Mesenchymal stem cell (in vitro differentiated cells and primary cell): Measurements from ENCODE around the gene GPR107.

Source experiments
- DNase-seq: peaks from one replicate; pipeline ENCODE4 v3.0.0-alpha.2; 2013
- H2AFZ ChIP-seq: one replicate; pipeline ENCODE4 v1.6.1; 2013; ENCODE audit warnings: low read depth, mild to moderate bottlenecking, control low read depth, inconsistent platforms, low read length, moderate library complexity
- H2AK5ac ChIP-seq: 2 replicates; pipeline ENCODE4 v1.6.1; 2013; ENCODE audit warnings: low read length, moderate library complexity, mild to moderate bottlenecking, inconsistent platforms; ENCODE audit not compliant: severe bottlenecking
- H2BK120ac ChIP-seq: one replicate; pipeline ENCODE4 v1.6.1; 2013; ENCODE audit warnings: low read depth, mild to moderate bottlenecking, inconsistent platforms, low read length, moderate library complexity
- H2BK12ac ChIP-seq, 2 experiments: one replicate each; pipeline ENCODE4 v1.6.1; 2013; ENCODE audit warnings: inconsistent platforms in 2 of 2, low read length in 2 of 2, mild to moderate bottlenecking in 2 of 2, moderate library complexity in 2 of 2, control low read depth in 1 of 2
- H2BK15ac ChIP-seq: one replicate; pipeline ENCODE4 v1.6.1; 2013; ENCODE audit warnings: mild to moderate bottlenecking, low read depth, inconsistent platforms; ENCODE audit not compliant: poor library complexity, severe bottlenecking
- H2BK5ac ChIP-seq: 2 replicates; pipeline ENCODE4 v1.6.1; 2013; ENCODE audit warnings: low read depth, mild to moderate bottlenecking, low read length, control low read depth, inconsistent platforms; ENCODE audit not compliant: poor library complexity, severe bottlenecking
- H3K14ac ChIP-seq, 2 experiments: one replicate each; pipeline ENCODE4 v1.6.1; 2013; ENCODE audit warnings: inconsistent platforms in 2 of 2, low read length in 2 of 2, control low read depth in 1 of 2, mild to moderate bottlenecking in 1 of 2, moderate library complexity in 1 of 2
- H3K18ac ChIP-seq, 2 experiments: one replicate each; pipeline ENCODE4 v1.6.1; 2013; ENCODE audit warnings: inconsistent platforms in 2 of 2, low read length in 2 of 2, control low read depth in 1 of 2, low read depth in 1 of 2, mild to moderate bottlenecking in 1 of 2
- H3K23ac ChIP-seq, 2 experiments: one replicate each; pipeline ENCODE4 v1.6.1; 2013; ENCODE audit warnings: inconsistent platforms in 2 of 2, low read length in 2 of 2, mild to moderate bottlenecking in 2 of 2, moderate library complexity in 2 of 2, control low read depth in 1 of 2
- H3K27ac ChIP-seq: 2 replicates; pipeline ENCODE4 v1.5.1; 2013; ENCODE audit warnings: mild to moderate bottlenecking, moderate library complexity, low read length, control low read depth, inconsistent platforms; ENCODE audit not compliant: poor library complexity, severe bottlenecking
- H3K27me3 ChIP-seq, 2 experiments: 2 replicates each; pipeline versions ENCODE4 v1.6.1 to v1.7.0; 2013; ENCODE audit warnings: low read length in 2 of 2, mild to moderate bottlenecking in 2 of 2, moderate library complexity in 2 of 2, control low read depth in 1 of 2, inconsistent platforms in 1 of 2; ENCODE audit not compliant: control insufficient read depth in 1 of 2, insufficient read depth in 1 of 2
- H3K36me3 ChIP-seq, 2 experiments: 2 replicates each; pipeline versions ENCODE4 v1.6.1 to v1.7.0; 2013; ENCODE audit warnings: low read length in 2 of 2, control low read depth in 1 of 2, inconsistent platforms in 1 of 2, low read depth in 1 of 2, mild to moderate bottlenecking in 1 of 2; ENCODE audit not compliant: insufficient read depth in 2 of 2, control insufficient read depth in 1 of 2
- H3K4ac ChIP-seq, 2 experiments: one replicate each; pipeline ENCODE4 v1.6.1; 2013; ENCODE audit warnings: inconsistent platforms in 2 of 2, low read length in 2 of 2, mild to moderate bottlenecking in 2 of 2, moderate library complexity in 2 of 2, control low read depth in 1 of 2, low read depth in 1 of 2
- H3K4me1 ChIP-seq: 2 replicates; pipeline ENCODE4 v1.6.1; 2013; ENCODE audit warnings: low read depth, low read length, control low read depth; ENCODE audit not compliant: control insufficient read depth, insufficient read depth
- H3K4me2 ChIP-seq: 2 replicates; pipeline ENCODE4 v1.6.1; 2013; ENCODE audit warnings: low read length, mild to moderate bottlenecking, inconsistent platforms; ENCODE audit not compliant: poor library complexity, severe bottlenecking
- H3K4me3 ChIP-seq, 2 experiments: 2 replicates each; pipeline versions ENCODE4 v1.5.1 to v1.7.0; 2013; ENCODE audit warnings: low read length in 2 of 2, mild to moderate bottlenecking in 2 of 2, control low read depth in 1 of 2, low read depth in 1 of 2; ENCODE audit not compliant: insufficient read depth in 1 of 2
- H3K79me1 ChIP-seq: replicated peaks from 2 replicates; pipeline ENCODE4 v1.6.1; 2013; ENCODE audit warnings: mild to moderate bottlenecking, control low read depth, low read length, inconsistent platforms; ENCODE audit not compliant: poor library complexity, severe bottlenecking
- H3K9ac ChIP-seq: 2 replicates; pipeline ENCODE4 v1.7.0; 2013; ENCODE audit warnings: mild to moderate bottlenecking, low read length, moderate library complexity
- H3K9me3 ChIP-seq: 2 replicates; pipeline ENCODE4 v1.7.0; 2013; ENCODE audit warnings: mild to moderate bottlenecking, low read length; ENCODE audit not compliant: control insufficient read depth
- H4K8ac ChIP-seq: one replicate; pipeline ENCODE4 v1.6.1; 2013; ENCODE audit warnings: inconsistent platforms, mild to moderate bottlenecking, low read length, moderate library complexity
- H4K91ac ChIP-seq: one replicate; pipeline ENCODE4 v1.6.1; 2013; ENCODE audit warnings: mild to moderate bottlenecking, low read length, inconsistent platforms
- WGBS: methylation state at CpG from one replicate; pipeline ENCODE4 v1.1.7; 2013; ENCODE audit warnings: mixed read lengths; 5-methylcytosine and 5-hydroxymethylcytosine counted together

Gene GPR107

DNA sequence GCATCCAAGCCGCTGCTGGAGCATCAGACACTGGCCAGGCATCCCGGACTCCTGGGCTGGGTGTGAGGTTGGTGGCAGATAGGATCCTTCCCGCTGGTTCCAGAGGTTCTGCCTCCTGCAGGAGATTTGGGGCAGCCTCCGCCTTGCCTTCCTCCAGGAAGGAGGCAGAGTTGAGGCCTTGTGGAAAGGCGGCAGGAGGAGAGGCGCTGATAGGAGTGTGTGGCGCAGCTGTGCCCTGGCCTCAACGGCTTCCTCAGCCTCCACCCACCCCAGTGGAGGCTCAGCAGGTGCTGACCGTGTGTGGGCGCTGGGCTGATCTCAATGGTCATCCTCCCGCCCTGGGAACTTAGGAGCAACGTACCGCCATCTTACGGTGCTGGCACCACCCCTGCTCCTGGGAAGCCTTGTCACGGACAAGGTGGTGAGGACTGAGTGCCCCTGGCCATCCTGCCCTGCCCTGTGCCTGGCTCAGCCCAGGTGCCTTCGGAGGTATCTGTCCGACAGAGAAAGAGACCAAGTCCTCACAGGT, 128.7 kb downstream of the GPR107 start:
- WGBS, result 93% methylated on average over 15 of the region's 17 CpGs
- H3K79me1 ChIP-seq, result peaks cover 7% of the 10 kb centered on the region
- H3K36me3 ChIP-seq, result peaks cover 0 to 22% of the 10 kb centered on the region in 2 experiments
- peak overlapping the region; percentile 78 for H2AK5ac ChIP-seq
- H2BK12ac ChIP-seq, result peak overlapping the region; percentile 70 to 73
- H3K9ac ChIP-seq, result no peak overlapping the region
- peak overlapping the region; percentile 15 to 50 for H3K18ac ChIP-seq
- H2AFZ ChIP-seq, result no peak overlapping the region
- no peak overlapping the region for H3K23ac ChIP-seq
- H3K4me1 ChIP-seq, result peaks cover 50% of the 10 kb centered on the region
- H3K9me3 ChIP-seq, result no peaks in the 10 kb centered on the region
- H3K27me3 ChIP-seq, result no peaks in the 10 kb centered on the region
- H3K4me3 ChIP-seq, result no peak overlapping the region
- peak overlapping the region in 1 of 2 experiments; percentile 5 for H3K14ac ChIP-seq
- H2BK5ac ChIP-seq, result peak overlapping the region; percentile 40
- peak overlapping the region; percentile 22 to 58 for H3K4ac ChIP-seq
- DNase-seq, result no peak
- peak overlapping the region; percentile 66 for H4K8ac ChIP-seq
- H3K4me2 ChIP-seq, result no peak overlapping the region
- peak overlapping the region; percentile 30 for H2BK15ac ChIP-seq
- H4K91ac ChIP-seq, result peak overlapping the region; percentile 70
- peak overlapping the region; percentile 95 for H2BK120ac ChIP-seq
- H3K27ac ChIP-seq, result peak overlapping the region; percentile 91

DNA sequence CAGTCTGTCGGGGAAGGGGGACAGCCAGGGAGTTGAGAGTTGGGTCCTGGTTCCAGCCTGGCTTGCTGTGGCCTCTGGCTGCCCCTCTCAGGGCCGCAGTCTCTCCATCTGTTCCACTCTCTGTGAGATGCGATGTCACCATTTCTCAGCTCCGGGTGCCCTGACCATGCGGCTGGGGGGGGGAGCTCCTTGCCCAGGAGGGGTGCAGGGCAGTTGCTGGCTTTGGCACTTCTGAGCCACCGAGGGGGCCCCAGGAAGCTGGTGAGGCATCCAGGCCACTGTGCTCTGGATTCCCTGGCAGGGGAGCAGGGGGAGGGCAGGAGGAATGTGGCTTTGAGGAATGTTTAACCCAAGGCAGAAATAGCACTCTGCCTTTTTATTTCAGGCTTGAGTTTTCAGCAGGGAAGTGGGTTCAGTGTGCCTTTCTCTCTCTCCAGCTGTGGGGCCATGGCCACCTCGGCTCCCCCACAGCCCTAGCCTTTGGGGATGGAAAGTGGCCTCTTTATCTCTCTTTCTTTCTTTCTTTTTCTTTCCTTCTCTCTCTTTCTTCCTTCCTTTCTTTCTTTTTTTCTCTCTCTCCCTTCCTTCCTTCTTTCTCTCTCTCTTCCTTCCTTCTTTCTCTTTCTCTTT, 129.5 kb downstream of the GPR107 start:
- Histone ChIP-seq H3K9ac (peak overlapping the region; percentile 65), H3K4ac (peak overlapping the region; percentile 19 to 58), H3K4me3 (peak overlapping the region in 1 of 2 experiments; percentile 49), H2BK12ac (peak overlapping the region; percentile 70 to 73), H3K4me2 (peak overlapping the region; percentile 52), H4K91ac (peak overlapping the region; percentile 70), H3K14ac (no peak overlapping the region), H2AFZ (no peak overlapping the region), H3K18ac (peak overlapping the region; percentile 15 to 50), H3K9me3 (no peaks in the 10 kb centered on the region), H3K4me1 (peaks cover 54% of the 10 kb centered on the region), H3K23ac (no peak overlapping the region), H2BK5ac (peak overlapping the region; percentile 0), H3K36me3 (peaks cover 0 to 21% of the 10 kb centered on the region in 2 experiments), H2BK120ac (peak overlapping the region; percentile 95), H3K79me1 (peaks cover 3% of the 10 kb centered on the region), H3K27ac (peak overlapping the region; percentile 91), H2BK15ac (peak overlapping the region; percentile 65), H2AK5ac (peak overlapping the region; percentile 78), H4K8ac (peak overlapping the region; percentile 66), H3K27me3 (no peaks in the 10 kb centered on the region)
- peak; percentile 82 for DNase-seq
- WGBS, result 15% methylated on average over 7 of the region's 7 CpGs

DNA sequence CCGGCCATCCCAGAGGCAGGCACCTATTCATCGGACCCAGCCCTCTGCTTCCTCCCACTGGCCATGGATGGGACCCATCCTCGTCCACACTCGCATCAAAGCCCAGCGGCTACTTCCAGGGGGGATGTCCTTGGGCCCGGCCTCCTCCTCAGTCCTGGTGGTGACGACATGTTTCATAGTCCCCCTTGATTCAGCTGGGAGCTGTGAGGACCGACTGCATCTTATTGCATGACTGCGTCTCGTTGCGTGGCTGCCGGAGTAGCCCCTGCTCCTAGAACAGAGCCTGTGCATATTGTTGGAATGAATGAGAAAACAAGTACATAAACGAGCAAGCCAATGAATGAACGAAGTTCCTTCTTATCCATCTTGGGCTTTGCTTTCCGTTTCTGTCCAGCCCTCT, 131.3 kb downstream of the GPR107 start:
- Histone ChIP-seq H3K4ac (peak overlapping the region in 1 of 2 experiments; percentile 64), H2AFZ (no peak overlapping the region), H3K14ac (peak overlapping the region in 1 of 2 experiments; percentile 26), H3K4me3 (no peak overlapping the region), H3K36me3 (peaks cover 0 to 21% of the 10 kb centered on the region in 2 experiments), H2BK15ac (peak overlapping the region; percentile 29), H3K23ac (peak overlapping the region in 1 of 2 experiments; percentile 47), H4K91ac (peak overlapping the region; percentile 86), H3K4me2 (peak overlapping the region; percentile 12), H2BK12ac (peak overlapping the region; percentile 59 to 87), H2BK120ac (peak overlapping the region; percentile 90), H2AK5ac (peak overlapping the region; percentile 91), H3K18ac (peak overlapping the region; percentile 82 to 85), H3K9ac (no peak overlapping the region), H3K4me1 (peaks cover 55% of the 10 kb centered on the region), H3K27ac (peak overlapping the region; percentile 86), H3K9me3 (no peaks in the 10 kb centered on the region), H3K79me1 (peaks cover 3% of the 10 kb centered on the region), H3K27me3 (no peaks in the 10 kb centered on the region), H4K8ac (peak overlapping the region; percentile 52), H2BK5ac (peak overlapping the region; percentile 49)
- DNase-seq, result peak; percentile 36
- WGBS, result 88% methylated on average over 15 of the region's 15 CpGs

DNA sequence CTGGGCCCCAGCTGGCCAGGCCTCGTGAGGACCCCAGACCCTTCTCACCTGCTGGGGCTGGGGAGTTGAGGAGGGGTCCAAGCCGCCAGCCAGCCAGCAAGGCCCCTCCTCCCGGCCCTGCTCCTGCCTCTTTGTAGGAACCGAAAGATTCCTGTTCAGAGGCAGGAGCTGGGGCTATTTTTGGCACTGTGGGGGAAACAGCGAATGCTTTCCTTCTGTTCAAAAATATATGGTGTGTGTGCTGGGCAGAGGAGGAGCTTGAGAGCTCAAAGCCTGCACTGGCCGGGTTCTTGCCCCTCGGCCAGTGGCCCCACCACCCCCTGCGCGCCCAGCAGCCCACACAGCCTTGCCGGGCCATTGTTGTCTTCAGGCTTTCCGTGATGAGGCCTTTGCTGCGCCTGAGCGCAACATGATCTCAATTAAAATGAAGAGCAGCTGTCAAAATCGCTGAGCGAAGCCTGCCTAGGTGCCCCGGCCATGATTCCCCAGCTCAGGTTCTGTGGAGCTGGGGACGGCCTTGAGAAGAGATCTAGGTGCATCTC, 131.9 kb downstream of the GPR107 start:
- Histone ChIP-seq H3K4me2 (peak overlapping the region; percentile 12), H3K18ac (peak overlapping the region; percentile 87 to 89), H2AFZ (no peak overlapping the region), H3K4me1 (peaks cover 57% of the 10 kb centered on the region), H3K36me3 (peaks cover 0 to 19% of the 10 kb centered on the region in 2 experiments), H4K8ac (peak overlapping the region; percentile 78), H3K9ac (no peak overlapping the region), H3K23ac (no peak overlapping the region), H3K9me3 (no peaks in the 10 kb centered on the region), H3K4ac (peak overlapping the region; percentile 73 to 83), H3K14ac (peak overlapping the region in 1 of 2 experiments; percentile 68), H3K27me3 (no peaks in the 10 kb centered on the region), H2BK120ac (peak overlapping the region; percentile 90), H3K27ac (peak overlapping the region; percentile 86), H2BK12ac (peak overlapping the region; percentile 85 to 88), H3K4me3 (no peak overlapping the region), H2BK15ac (peak overlapping the region; percentile 44), H4K91ac (peak overlapping the region; percentile 89), H2BK5ac (peak overlapping the region; percentile 49), H2AK5ac (peak overlapping the region; percentile 78), H3K79me1 (peaks cover 3% of the 10 kb centered on the region)
- peak; percentile 69 for DNase-seq
- 55% methylated on average over 16 of the region's 17 CpGs for WGBS
